GM12878 (cell line): ENCODE measurements around the gene GPT2. TPM values are rescaled to one million over a fixed set of nuclear protein-coding genes. Genes with fewer than 3 reads are reported as not detected.

Experiments
- ATAC-seq: fragments of 200-7000 bp; cut with Tn5 transposase; 3 replicates; pipeline ENCODE4 v1.9.1; 2020; ENCODE audit warnings: mild to moderate bottlenecking, moderate library complexity
- BruUV-seq: library from RNA; stranded (reverse); fragments of 400-500 nt; replicated peaks from 2 replicates; lab custom pipeline; 2021; lab: Mats Ljungman, UMichigan
- CTCF ChIA-PET: fragments of 300-600 bp; sonication (Branson Sonifier 250); formaldehyde crosslinking; extraction: SDS; loops from one replicate; lab custom pipeline; 2021; ENCODE audit warnings: inconsistent platforms; lab: Yijun Ruan, JAX
- POLR2A ChIA-PET: fragments of 350-600 bp; formaldehyde crosslinking; extraction: SDS; loops from one replicate; lab custom pipeline; 2021; ENCODE audit warnings: inconsistent platforms; lab: Charles Lee
- RAD21 ChIA-PET: fragments of 300-600 bp; sonication (Branson Sonifier 250); formaldehyde crosslinking; loops from one replicate; lab custom pipeline; 2023; ENCODE audit warnings: antibody characterized with exemption; ENCODE audit not compliant: unreplicated experiment; lab: Charles Lee
- SMC1A ChIA-PET: fragments of 300-600 bp; sonication (Branson Sonifier 250); formaldehyde crosslinking; loops from one replicate; lab custom pipeline; 2023; ENCODE audit not compliant: unreplicated experiment, uncharacterized antibody; lab: Charles Lee
- DNase-seq: peaks from one replicate; pipeline ENCODE4 v3.0.0-alpha.2; 2011; ENCODE audit warnings: low read depth, low spot score
- FAIRE-seq: peaks from 3 replicates; lab custom pipeline; 2011; peaks lifted over from hg19 to GRCh38; lab: Jason Lieb, UNC
- H2AFZ ChIP-seq: 2 replicates; pipeline ENCODE4 v1.6.0; 2011; ENCODE audit warnings: low read depth, low read length, control low read depth; ENCODE audit not compliant: control insufficient read depth
- H3K27ac ChIP-seq: 2 replicates; pipeline ENCODE4 v1.5.1; 2011; ENCODE audit warnings: control low read depth; ENCODE audit not compliant: control insufficient read depth, insufficient read depth
- H3K27me3 ChIP-seq, 2 experiments: replicated peaks in 1 of 2; 2 replicates each; pipeline versions ENCODE4 v1.6.0 to v1.6.1; 2011; ENCODE audit warnings: low read length in 1 of 2; ENCODE audit not compliant: control insufficient read depth in 2 of 2, insufficient read depth in 2 of 2
- H3K36me3 ChIP-seq, 2 experiments: 2 replicates each; pipeline ENCODE4 v1.5.1; 2011; ENCODE audit warnings: low read length in 1 of 2; ENCODE audit not compliant: control insufficient read depth in 2 of 2, insufficient read depth in 2 of 2
- H3K4me1 ChIP-seq: 2 replicates; pipeline ENCODE4 v1.6.1; 2011; ENCODE audit warnings: mild to moderate bottlenecking, low read length, moderate library complexity, mixed read lengths; ENCODE audit not compliant: control insufficient read depth, insufficient read depth
- H3K4me2 ChIP-seq: 2 replicates; pipeline ENCODE4 v1.6.0; 2011; ENCODE audit warnings: control low read depth; ENCODE audit not compliant: control insufficient read depth, insufficient read depth
- H3K4me3 ChIP-seq: fragments of 200-600 bp; sonication (generic); 2 replicates; pipeline ENCODE4 v1.5.1; 2016
- H3K79me2 ChIP-seq: 2 replicates; pipeline ENCODE4 v1.6.0; 2011; ENCODE audit warnings: low read length; ENCODE audit not compliant: control insufficient read depth, insufficient read depth
- H3K9ac ChIP-seq: 2 replicates; pipeline ENCODE4 v1.8.0; 2011; ENCODE audit warnings: low read length, control low read depth, mixed read lengths; ENCODE audit not compliant: control insufficient read depth, insufficient read depth
- H3K9me3 ChIP-seq: replicated peaks from 3 replicates; pipeline ENCODE4 v1.5.1; 2011; ENCODE audit warnings: mild to moderate bottlenecking, low read length; ENCODE audit not compliant: control insufficient read depth, insufficient read depth
- H4K20me1 ChIP-seq: 2 replicates; pipeline ENCODE4 v1.6.0; 2011; ENCODE audit not compliant: control insufficient read depth, insufficient read depth
- BACH1 ChIP-seq: fragments of 450-650 bp; IDR thresholded peaks from 2 replicates; pipeline ENCODE4 v1.6.1; 2017; ENCODE audit warnings: mild to moderate bottlenecking, borderline replicate concordance
- KAT2A ChIP-seq: conservative IDR thresholded peaks from 2 replicates; pipeline ENCODE4 v1.6.1; 2011; ENCODE audit warnings: low read depth, low read length; ENCODE audit not compliant: control insufficient read depth
- NR2C2 ChIP-seq: IDR thresholded peaks from 2 replicates; pipeline ENCODE4 v1.6.1; 2011; ENCODE audit warnings: borderline replicate concordance, low read depth; ENCODE audit not compliant: control insufficient read depth, insufficient read length
- PML ChIP-seq: IDR thresholded peaks from 2 replicates; pipeline ENCODE4 v1.6.1; 2012; ENCODE audit warnings: low read length, inconsistent platforms
- POLR2A ChIP-seq: IDR thresholded peaks from 2 replicates; pipeline ENCODE4 v1.6.1; 2011; ENCODE audit warnings: low read depth, mild to moderate bottlenecking, low read length
- RAD51 ChIP-seq: fragments of 450-650 bp; IDR thresholded peaks from 2 replicates; pipeline ENCODE4 v1.6.1; 2016; ENCODE audit warnings: moderate library complexity, mild to moderate bottlenecking, inconsistent platforms
- RB1 ChIP-seq: fragments of 450-650 bp; formaldehyde crosslinking; IDR thresholded peaks from 2 replicates; pipeline ENCODE4 v1.6.1; 2017; ENCODE audit warnings: mild to moderate bottlenecking, borderline replicate concordance
- RELA ChIP-seq: fragments of 450-650 bp; IDR thresholded peaks from 2 replicates; pipeline ENCODE4 v1.8.0; 2014; ENCODE audit warnings: borderline replicate concordance; ENCODE audit not compliant: partially characterized antibody
- REST ChIP-seq: IDR thresholded peaks from 2 replicates; pipeline ENCODE4 v1.6.1; 2012; ENCODE audit warnings: mild to moderate bottlenecking, low read depth, low read length
- SRF ChIP-seq, 2 experiments: IDR thresholded peaks; 2 replicates each; pipeline ENCODE4 v1.6.1; 2011; ENCODE audit warnings: low read depth in 2 of 2, low read length in 2 of 2, mild to moderate bottlenecking in 1 of 2, moderate library complexity in 1 of 2
- STAT1 ChIP-seq: fragments of 450-650 bp; conservative IDR thresholded peaks from 2 replicates; pipeline ENCODE4 v1.6.1; 2014; ENCODE audit warnings: antibody characterized with exemption, mild to moderate bottlenecking
- WGBS: methylation state at CpG from one replicate; pipeline ENCODE4 v1.1.6; 2016; ENCODE audit warnings: low lambda C conversion rate; ENCODE audit not compliant: insufficient replicate concordance, insufficient coverage; ENCODE audit errors: missing lambda C conversion rate; 5-methylcytosine and 5-hydroxymethylcytosine counted together
- in situ Hi-C: fragments of 300-500 bp; cut with MboI; formaldehyde crosslinking; loops from 9 replicates; pipeline ENCODE4 v1.14.3; 2018; ENCODE audit warnings: mixed read lengths
- intact Hi-C: fragments of 100-400 bp; cut with micrococcal nuclease; formaldehyde crosslinking; loops from one replicate; pipeline ENCODE4 v1.14.2; 2022; ENCODE audit not compliant: unreplicated experiment
- polyA plus RNA-seq, 11 experiments: library from polyadenylated mRNA; depleted of rRNA in 4 of 11; unstranded in 6 of 11; stranded (reverse) in 5 of 11; fragments of >200 nt; fragmentation: Nextera tagmentation in 4 of 11; fragmentation: Illumina TruSeq in 1 of 11; extraction: Ambion mirVana in 4 of 11; extraction: Trizol in 1 of 11; gene quantifications; 1 replicate in 1 of 11; 2 replicates in 10 of 11; pipeline versions ENCODE4 v1.2.1 to v1.2.3, GENCODE V29; 2011 to 2016; ENCODE audit warnings: inconsistent platforms in 2 of 11, missing spikeins in 2 of 11, low read depth in 1 of 11
- total RNA-seq, 4 experiments: library from RNA; depleted of rRNA in 3 of 4; stranded (reverse); fragments of >200 nt in 3 of 4; fragmentation: Illumina TruSeq in 1 of 4; extraction: Trizol in 1 of 4; gene quantifications; 2 replicates each; pipeline versions ENCODE4 v1.2.1 to v1.2.3, GENCODE V29; 2013 to 2021
- TF ChIP-seq, protein P1 (sequence below): fragments of 450-650 bp; IDR thresholded peaks from 2 replicates; pipeline ENCODE4 v1.6.1; 2014; ENCODE audit warnings: mild to moderate bottlenecking
- TF ChIP-seq, protein P2 (sequence below): fragments of 450-650 bp; formaldehyde crosslinking; IDR thresholded peaks from 2 replicates; pipeline ENCODE4 v1.4.0; 2020; ENCODE audit warnings: mild to moderate bottlenecking, moderate library complexity
- TF ChIP-seq, protein P3 (sequence below): fragments of 450-650 bp; conservative IDR thresholded peaks from 2 replicates; pipeline ENCODE4 v1.6.1; 2017; ENCODE audit warnings: mild to moderate bottlenecking, moderate library complexity

GPT2 gene
- total and polyA plus RNA-seq, 10 of the 15 experiments (the other 5 are each of a cell fraction or from before 2014, with no cell fraction given) = 0.45 to 9.9 (median 4.3) TPM

DNA sequence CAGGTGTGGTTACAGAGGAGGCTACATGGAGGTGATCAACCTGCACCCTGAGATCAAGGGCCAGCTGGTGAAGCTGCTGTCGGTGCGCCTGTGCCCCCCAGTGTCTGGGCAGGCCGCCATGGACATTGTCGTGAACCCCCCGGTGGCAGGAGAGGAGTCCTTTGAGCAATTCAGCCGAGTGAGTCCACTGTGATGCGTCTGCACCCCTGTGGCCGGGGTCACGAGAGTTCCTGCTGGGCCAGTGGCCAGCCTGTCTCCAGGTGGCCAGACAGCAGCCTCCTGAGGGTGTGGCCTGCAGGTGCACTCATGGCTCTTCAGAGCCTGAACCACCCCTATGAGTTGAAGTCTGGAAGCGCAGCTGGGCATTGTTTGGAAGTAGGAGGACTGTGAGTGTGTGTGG, 38.1 kb downstream of the GPT2 start:
- DNase-seq (no peak), FAIRE-seq (no peak), ATAC-seq (no peak)
- peaks cover 19% of the 10 kb centered on the region for H3K4me1 ChIP-seq
- in situ Hi-C loops = loop anchor here (5.0 kb wide), 1 partner anchor 65 kb away; no protein-coding TSS in a partner anchor
- no TSS peak for BruUV-seq
- ChIA-PET SMC1A (no interaction called here), RAD21 (no interaction called here), POLR2A (no interaction called here), CTCF (interaction anchor here (1.0 to 1.7 kb wide), 3 partner anchors 14 to 248 kb away, joined by 3 to 5 read pairs (median 3); no protein-coding TSS in a partner anchor)
- H3K27me3 ChIP-seq = no peaks in the 10 kb centered on the region
- WGBS = 90% methylated on average over 9 of the region's 10 CpGs
- H3K4me3 ChIP-seq = no peak overlapping the region
- H3K36me3 ChIP-seq = peaks cover 0 to 3% of the 10 kb centered on the region in 2 experiments; a peak in 2 of 4 replicates
- intact Hi-C loops = no loop called here
- no peak overlapping the region for H3K4me2 ChIP-seq
- H2AFZ ChIP-seq = no peak overlapping the region
- H3K79me2 ChIP-seq = no peaks in the 10 kb centered on the region
- no peak overlapping the region for H3K9ac ChIP-seq
- H3K27ac ChIP-seq = no peak overlapping the region
- no peaks in the 10 kb centered on the region for H3K9me3 ChIP-seq
- no peak for TF ChIP-seq KAT2A
- TF ChIP-seq BACH1 = no peak
- no peak for TF ChIP-seq RELA
- no peak for TF ChIP-seq REST
- no peak for TF ChIP-seq PML
- no peak for TF ChIP-seq RB1
- no peak for TF ChIP-seq SRF (IDR thresholded peaks at IDR 0.05; ENCODE audit: low read depth in 2 of 2, low read length in 2 of 2)
- no peak for TF ChIP-seq NR2C2
- TF ChIP-seq, protein P1, sequence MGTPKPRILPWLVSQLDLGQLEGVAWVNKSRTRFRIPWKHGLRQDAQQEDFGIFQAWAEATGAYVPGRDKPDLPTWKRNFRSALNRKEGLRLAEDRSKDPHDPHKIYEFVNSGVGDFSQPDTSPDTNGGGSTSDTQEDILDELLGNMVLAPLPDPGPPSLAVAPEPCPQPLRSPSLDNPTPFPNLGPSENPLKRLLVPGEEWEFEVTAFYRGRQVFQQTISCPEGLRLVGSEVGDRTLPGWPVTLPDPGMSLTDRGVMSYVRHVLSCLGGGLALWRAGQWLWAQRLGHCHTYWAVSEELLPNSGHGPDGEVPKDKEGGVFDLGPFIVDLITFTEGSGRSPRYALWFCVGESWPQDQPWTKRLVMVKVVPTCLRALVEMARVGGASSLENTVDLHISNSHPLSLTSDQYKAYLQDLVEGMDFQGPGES = no peak
- TF ChIP-seq POLR2A = no peak
- TF ChIP-seq, protein P2, sequence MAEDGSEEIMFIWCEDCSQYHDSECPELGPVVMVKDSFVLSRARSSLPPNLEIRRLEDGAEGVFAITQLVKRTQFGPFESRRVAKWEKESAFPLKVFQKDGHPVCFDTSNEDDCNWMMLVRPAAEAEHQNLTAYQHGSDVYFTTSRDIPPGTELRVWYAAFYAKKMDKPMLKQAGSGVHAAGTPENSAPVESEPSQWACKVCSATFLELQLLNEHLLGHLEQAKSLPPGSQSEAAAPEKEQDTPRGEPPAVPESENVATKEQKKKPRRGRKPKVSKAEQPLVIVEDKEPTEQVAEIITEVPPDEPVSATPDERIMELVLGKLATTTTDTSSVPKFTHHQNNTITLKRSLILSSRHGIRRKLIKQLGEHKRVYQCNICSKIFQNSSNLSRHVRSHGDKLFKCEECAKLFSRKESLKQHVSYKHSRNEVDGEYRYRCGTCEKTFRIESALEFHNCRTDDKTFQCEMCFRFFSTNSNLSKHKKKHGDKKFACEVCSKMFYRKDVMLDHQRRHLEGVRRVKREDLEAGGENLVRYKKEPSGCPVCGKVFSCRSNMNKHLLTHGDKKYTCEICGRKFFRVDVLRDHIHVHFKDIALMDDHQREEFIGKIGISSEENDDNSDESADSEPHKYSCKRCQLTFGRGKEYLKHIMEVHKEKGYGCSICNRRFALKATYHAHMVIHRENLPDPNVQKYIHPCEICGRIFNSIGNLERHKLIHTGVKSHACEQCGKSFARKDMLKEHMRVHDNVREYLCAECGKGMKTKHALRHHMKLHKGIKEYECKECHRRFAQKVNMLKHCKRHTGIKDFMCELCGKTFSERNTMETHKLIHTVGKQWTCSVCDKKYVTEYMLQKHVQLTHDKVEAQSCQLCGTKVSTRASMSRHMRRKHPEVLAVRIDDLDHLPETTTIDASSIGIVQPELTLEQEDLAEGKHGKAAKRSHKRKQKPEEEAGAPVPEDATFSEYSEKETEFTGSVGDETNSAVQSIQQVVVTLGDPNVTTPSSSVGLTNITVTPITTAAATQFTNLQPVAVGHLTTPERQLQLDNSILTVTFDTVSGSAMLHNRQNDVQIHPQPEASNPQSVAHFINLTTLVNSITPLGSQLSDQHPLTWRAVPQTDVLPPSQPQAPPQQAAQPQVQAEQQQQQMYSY (CRISPR knock-in tag) = no peak
- TF ChIP-seq, protein P3, sequence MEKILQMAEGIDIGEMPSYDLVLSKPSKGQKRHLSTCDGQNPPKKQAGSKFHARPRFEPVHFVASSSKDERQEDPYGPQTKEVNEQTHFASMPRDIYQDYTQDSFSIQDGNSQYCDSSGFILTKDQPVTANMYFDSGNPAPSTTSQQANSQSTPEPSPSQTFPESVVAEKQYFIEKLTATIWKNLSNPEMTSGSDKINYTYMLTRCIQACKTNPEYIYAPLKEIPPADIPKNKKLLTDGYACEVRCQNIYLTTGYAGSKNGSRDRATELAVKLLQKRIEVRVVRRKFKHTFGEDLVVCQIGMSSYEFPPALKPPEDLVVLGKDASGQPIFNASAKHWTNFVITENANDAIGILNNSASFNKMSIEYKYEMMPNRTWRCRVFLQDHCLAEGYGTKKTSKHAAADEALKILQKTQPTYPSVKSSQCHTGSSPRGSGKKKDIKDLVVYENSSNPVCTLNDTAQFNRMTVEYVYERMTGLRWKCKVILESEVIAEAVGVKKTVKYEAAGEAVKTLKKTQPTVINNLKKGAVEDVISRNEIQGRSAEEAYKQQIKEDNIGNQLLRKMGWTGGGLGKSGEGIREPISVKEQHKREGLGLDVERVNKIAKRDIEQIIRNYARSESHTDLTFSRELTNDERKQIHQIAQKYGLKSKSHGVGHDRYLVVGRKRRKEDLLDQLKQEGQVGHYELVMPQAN = no peak
- TF ChIP-seq RAD51 = no peak
- no peak for TF ChIP-seq STAT1
- no peaks in the 10 kb centered on the region for H4K20me1 ChIP-seq
